ENCODE results near the gene CKS1B.
"Not testable (repeated sequence)": the region's sequence is repeated elsewhere in the genome, so short reads cannot be mapped to it uniquely, and the experiment has no call there.

Gene CKS1B

GRCh38 chr1:154964359-154964758 lies 10.1 kb upstream of the CKS1B start:
- DNase-seq, result no peak
- no peak for ATAC-seq

DNA sequence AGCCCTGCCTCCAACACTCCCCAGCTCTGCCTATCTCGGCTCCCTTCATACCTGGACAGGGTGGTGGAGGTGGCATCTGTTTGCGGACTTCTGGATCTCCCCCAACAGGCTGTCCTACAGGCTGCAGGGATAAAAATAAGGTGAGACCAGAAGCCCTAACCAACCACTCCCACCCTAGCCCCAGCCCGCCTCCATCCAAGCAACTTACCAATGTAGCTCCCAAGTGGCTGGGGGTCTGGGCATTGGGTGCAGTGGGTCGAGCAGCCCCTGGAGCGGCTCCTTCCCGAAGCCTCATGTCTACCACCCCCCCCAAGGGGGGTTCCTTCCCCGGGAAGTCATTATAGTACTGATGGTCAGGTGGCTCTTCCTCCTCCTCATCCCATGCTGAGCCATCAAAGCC lies 8.4 kb upstream of the CKS1B start:
- DNase-seq, result no peak
- ATAC-seq, result no peak

DNA sequence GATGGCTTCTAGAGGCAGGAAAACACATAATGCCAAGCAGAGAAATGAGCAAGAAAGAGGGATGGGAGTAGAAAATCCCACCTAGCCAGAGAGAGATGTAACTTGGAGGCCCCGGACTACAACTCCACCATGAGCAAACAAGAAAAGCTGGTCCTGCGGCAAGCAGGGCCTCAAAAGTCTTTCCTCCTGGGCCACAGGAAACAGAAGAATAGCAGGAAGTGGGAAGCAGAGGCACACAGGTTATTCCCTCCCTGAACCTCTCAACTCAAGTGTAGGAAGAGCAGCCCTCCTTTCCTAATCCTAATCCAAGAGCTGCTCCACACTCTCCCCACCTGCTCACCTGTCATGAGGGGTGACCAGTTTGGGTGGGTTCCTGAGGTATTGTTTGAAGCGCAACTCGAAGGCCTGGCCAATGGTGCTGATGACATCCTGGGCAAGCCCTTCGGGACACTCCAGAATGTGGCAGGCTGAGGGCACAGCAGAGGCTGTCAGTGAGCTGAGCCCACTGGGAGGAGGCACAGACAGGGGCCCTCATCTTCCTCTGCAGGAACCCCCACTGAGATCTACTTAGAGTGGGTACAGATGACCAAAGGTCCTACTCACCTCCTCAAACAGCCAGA lies 7.0 kb upstream of the CKS1B start:
- ATAC-seq, result no peak

DNA sequence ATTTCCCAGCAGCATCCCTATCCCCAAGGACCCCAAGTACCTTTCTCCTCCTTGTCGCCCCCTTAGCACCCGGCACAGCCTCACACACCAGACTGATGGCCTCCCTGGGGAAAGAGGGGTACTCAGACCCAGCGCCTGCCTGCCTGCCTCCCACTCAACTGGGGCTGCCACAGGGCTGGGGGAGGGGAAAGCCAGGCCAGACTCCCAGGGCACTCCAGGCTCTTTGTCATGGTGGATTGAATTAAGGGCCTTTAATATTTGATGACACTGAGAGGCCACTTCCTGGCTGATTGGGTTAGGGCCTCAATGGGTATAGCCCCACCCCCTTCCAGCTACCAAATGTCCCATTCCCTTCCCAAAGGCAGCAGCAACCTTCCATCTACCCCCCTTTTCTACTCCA lies 5.8 kb upstream of the CKS1B start:
- ATAC-seq (no peak), DNase-seq (no peak)

More for the DNA sequence above, 7.0 kb upstream of the CKS1B start:
- DNase-seq, result no peak

DNA sequence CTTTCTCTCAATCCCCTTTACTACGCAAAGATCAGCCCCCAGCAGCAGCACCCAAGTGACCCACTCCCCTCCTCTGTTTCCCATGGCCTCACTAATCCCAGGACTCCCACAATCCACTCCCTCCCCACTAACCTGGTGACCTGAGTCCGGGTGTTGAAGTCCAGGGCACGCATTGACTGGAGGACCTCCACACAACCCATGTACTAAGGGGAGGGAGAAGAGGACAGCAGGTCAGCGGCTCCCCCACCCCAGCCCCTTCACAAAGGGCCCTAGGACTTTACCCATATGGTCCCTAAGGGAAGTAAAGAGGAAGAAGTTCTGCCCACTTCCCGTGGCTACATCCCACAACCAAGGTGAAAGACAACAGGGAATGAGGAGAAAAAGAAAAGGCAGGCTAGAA lies 5.2 kb upstream of the CKS1B start:
- DNase-seq, result no peak

GRCh38 chr1:154969860-154970452 lies 4.5 kb upstream of the CKS1B start:
- ATAC-seq, result no peak
- no peak for DNase-seq

More for the DNA sequence above, 5.2 kb upstream of the CKS1B start:
- ATAC-seq, result no peak

DNA sequence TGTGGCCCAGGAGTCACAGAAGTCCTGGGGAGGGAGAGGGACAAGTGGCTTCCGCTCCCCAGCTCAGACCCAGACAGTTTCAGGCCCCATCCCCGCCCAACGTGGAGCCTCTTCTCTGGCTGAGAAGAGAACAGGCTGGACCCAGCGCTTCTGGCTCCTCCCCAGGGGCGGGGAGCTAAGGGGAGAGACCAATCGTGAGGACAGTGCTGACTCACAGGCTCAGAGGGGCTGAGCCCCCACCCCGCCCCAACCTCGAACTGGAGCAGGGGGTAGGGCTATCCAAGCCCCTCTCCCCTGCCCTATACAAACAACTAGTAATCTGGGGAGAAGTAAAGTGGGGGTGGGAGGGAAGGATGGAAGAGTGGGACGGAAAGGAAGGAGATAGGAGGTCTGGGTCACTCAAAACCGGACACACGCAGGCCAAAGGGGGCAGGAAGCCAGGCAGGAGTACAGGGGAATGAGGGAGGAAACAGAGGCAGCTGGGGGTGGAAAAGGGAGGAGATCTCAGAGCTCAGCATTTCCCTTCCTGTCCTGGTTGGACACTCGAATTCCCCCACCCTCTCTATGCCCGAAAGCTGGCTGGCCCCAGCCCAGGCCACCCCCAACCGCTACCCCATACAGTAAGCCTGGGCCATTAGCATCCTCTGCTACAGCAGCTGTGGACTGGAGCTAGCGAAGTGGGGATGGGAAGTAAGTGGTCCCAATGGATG lies 3.7 kb upstream of the CKS1B start, which contains the start of gene SHC1:
TSS of gene SHC1 (minus strand) at position 117 of the 710 bp plus-strand sequence. CDS start 221 bp downstream, outside the sequence.
- no peak for ATAC-seq
- peak; percentile 57 for DNase-seq

DNA sequence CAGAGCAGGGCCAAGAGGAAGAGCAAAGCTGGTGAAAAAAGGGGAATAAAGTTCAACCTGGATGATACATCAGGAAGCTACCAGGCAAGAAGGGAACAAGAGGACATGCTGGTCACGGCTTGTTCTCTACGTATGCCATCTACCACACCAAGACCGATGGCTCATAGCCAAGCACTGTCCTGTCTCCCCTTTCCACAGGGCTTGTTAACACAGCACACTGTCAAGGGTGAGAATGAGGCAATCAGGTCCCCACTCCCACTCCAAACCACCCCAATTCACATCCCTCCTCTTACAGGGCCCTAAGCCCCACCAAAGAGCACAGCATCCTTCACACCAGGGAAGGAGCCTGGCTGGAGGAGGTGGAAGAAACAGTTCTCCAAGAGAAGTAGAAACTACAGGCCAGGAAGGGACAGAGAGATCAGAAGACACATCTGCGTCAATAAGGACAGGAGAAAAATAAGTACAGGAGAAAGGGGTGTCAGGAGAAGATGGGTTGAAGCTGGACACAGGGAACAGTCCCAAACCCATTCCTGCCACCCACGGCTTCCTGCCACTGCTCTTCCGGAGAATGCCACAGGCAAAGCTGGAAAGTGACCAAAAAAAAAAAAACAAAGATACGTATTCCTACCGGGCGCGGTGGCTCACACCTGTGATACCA lies 3.0 kb upstream of the CKS1B start:
- DNase-seq (no peak), ATAC-seq (no peak)

GRCh38 chr1:154972213-154972516 lies 2.3 kb upstream of the CKS1B start:
- DNase-seq, result no peak
- no peak for ATAC-seq

- ATAC-seq (no peak), DNase-seq (no peak)
These were observed 1.8 kb upstream of the CKS1B start for GRCh38 chr1:154972517-154973343.

- DNase-seq (peak; percentile 96), ATAC-seq (peak; percentile 25)
These were observed 958 bp upstream of the CKS1B start for GRCh38 chr1:154973344-154974101.

GRCh38 chr1:154974808-154975408 lies 427 bp downstream of the CKS1B start:
- ATAC-seq, result peak; percentile 57
- DNase-seq, result peak; percentile 95

GRCh38 chr1:154975409-154976059 lies 1.1 kb downstream of the CKS1B start:
- peak; percentile 7 for ATAC-seq

GRCh38 chr1:154977762-154978161 lies 3.3 kb downstream of the CKS1B start:
- not testable (repeated sequence) for DNase-seq, ATAC-seq

More at GRCh38 chr1:154975409-154976059, 1.1 kb downstream of the CKS1B start:
- DNase-seq, result peak; percentile 75

GRCh38 chr1:154978360-154978759 lies 3.9 kb downstream of the CKS1B start:
- no peak for DNase-seq
- ATAC-seq, result no peak

DNA sequence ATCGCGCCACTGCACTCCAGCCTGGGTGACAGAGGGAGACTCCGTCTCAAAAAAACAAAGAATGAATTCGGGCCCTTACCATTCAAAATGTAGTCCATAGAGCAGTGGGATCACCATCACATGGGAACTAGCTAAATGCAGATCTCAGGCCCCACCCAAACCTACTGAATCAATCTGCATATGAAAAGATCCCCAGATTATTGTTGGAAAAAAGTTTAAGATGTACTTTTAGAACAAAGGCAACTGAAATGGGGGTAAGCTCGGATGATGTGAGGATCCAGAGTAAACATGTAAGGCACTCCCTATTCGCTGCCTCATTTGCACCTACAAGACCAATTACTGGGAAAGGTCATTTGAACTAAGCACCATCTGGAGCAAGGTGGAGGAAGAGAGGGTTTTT lies 7.9 kb downstream of the CKS1B start:
- no peak for DNase-seq

GRCh38 chr1:154982897-154983648 lies 8.6 kb downstream of the CKS1B start, which contains the start of gene FLAD1:
TSS of gene FLAD1 (plus strand) at chr1:154983344. CDS start at chr1:154983695, 351 bp downstream.
- peak; percentile 97 for DNase-seq
- peak; percentile 100 for ATAC-seq

More for the DNA sequence above, 7.9 kb downstream of the CKS1B start:
- ATAC-seq, result no peak

DNA sequence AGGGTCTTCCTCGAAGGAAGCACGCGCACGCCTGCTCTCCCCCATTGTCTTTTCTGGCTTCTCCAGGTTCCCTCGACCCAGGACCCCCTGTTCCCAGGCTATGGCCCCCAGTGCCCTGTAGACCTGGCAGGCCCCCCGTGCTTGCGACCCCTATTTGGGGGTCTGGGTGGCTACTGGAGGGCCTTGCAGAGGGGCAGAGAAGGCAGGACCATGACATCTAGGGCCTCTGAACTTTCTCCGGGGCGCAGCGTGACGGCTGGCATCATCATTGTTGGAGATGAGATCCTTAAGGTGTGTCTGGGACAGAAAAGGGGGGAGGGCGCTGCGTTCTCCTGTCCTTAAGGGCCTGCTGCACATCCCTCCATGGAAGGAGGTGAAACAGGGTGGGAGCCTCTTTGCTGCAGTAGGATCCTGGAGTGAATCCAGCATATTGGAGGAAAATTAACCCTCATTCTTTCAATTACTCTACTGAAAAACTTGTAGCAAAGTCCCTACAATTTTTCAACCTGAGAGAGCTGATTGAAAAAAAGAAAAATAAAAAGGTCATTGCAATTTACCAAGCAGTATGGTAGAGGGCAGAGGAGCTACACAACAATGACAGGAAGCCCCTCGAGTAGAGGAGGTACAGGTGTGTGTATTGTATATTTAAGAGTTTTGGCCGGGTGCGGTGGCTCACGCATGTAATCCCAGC lies 9.4 kb downstream of the CKS1B start:
- DNase-seq (no peak), ATAC-seq (no peak)

DNA sequence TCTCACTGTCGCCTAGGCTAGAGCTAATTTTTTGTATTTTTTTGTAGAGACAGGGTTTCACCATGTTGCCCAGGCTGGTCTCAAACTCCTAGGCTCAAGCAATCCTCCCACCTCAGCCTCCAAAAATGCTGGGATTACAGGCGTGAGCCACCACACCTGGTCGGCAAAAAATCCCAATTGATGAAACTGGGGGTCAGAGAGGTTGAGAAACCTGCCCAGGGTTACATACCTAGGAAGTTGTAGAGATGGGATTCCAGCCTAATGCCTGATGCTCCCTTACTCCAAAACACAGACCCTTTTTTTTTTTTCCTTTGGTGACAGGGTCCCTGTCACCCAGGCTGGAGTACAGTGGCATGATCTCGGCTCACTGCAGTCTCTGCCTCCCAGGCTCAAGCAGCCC lies 12.3 kb downstream of the CKS1B start:
- not testable (repeated sequence) for ATAC-seq, DNase-seq

Data from stimulated activated naive CD8-positive, alpha-beta T cell treated with anti-CD3 and anti-CD28 coated beads, Interleukin-15, Interleukin-2, amounts not matched to agents 100 U/mL and 50 U/mL, for 24 hours (primary cell).